AG09309 (cell line): ENCODE results near the gene GAMT.

Experiments
- DNase-seq: peaks from one replicate; pipeline ENCODE4 v3.0.0-alpha.2; 2010; ENCODE audit warnings: low read depth
- H3K4me3 ChIP-seq: 2 replicates; pipeline ENCODE4 v1.5.1; 2011; ENCODE audit warnings: mild to moderate bottlenecking, low read depth, low read length, moderate library complexity; ENCODE audit not compliant: control insufficient read depth
- TF ChIP-seq, protein P1 (sequence below): IDR thresholded peaks from 2 replicates; pipeline ENCODE4 v1.5.1; 2011; ENCODE audit warnings: mild to moderate bottlenecking, low read depth, low read length, inconsistent platforms; ENCODE audit not compliant: insufficient read depth, control insufficient read depth; ENCODE audit errors: missing control alignments

GAMT gene

GRCh38 chr19:1377176-1377964 lies 24.0 kb downstream of the GAMT start:
- H3K4me3 ChIP-seq, result no peak overlapping the region
- DNase-seq, result no peak
- TF ChIP-seq, protein P1, sequence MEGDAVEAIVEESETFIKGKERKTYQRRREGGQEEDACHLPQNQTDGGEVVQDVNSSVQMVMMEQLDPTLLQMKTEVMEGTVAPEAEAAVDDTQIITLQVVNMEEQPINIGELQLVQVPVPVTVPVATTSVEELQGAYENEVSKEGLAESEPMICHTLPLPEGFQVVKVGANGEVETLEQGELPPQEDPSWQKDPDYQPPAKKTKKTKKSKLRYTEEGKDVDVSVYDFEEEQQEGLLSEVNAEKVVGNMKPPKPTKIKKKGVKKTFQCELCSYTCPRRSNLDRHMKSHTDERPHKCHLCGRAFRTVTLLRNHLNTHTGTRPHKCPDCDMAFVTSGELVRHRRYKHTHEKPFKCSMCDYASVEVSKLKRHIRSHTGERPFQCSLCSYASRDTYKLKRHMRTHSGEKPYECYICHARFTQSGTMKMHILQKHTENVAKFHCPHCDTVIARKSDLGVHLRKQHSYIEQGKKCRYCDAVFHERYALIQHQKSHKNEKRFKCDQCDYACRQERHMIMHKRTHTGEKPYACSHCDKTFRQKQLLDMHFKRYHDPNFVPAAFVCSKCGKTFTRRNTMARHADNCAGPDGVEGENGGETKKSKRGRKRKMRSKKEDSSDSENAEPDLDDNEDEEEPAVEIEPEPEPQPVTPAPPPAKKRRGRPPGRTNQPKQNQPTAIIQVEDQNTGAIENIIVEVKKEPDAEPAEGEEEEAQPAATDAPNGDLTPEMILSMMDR, result no peak

- TF ChIP-seq, protein P1, result no peak
- no peak for DNase-seq
- H3K4me3 ChIP-seq, result no peak overlapping the region
Observed at GRCh38 chr19:1376415-1376805, 24.9 kb downstream of the GAMT start.

- TF ChIP-seq, protein P1, result no peak
- no peak overlapping the region for H3K4me3 ChIP-seq
- no peak for DNase-seq
Observed at GRCh38 chr19:1374250-1374577, 27.1 kb downstream of the GAMT start.

DNA sequence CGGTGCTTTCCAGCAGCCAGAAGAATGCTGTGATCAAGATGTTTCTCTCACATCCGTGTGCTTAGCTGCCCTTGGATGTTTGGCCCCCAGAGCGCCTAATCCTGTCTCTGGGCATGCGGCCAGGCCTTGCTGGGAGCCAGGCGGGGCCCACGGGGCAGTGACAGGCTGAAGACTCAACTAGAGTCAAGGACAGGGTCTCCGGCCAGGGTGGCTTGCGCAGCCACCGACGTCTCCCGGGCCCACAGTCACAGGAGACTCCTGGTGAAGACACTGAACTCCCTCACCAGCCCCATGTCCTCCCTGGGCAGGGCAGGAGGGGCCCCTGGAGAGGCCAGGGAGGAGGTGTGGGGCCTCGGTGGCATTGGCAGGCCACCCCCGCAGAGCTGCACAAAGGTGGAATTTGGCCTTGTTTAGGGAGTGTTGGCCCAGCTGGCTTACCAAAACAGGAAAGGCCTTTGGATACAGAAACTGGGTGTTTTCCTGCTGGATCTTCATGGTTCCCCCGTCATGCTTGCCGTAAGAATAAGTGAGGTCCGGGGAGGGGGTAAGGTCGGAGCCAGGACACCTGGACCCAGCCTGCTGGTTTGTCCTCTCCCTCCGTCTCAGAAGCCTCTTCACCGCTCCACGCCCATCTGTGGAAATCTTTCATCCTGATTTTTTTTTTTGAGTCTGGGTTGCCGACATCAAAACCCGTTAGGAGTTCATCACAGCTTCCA lies 27.6 kb downstream of the GAMT start:
- no peak overlapping the region for H3K4me3 ChIP-seq
- DNase-seq, result no peak
- TF ChIP-seq, protein P1, result no peak

DNA sequence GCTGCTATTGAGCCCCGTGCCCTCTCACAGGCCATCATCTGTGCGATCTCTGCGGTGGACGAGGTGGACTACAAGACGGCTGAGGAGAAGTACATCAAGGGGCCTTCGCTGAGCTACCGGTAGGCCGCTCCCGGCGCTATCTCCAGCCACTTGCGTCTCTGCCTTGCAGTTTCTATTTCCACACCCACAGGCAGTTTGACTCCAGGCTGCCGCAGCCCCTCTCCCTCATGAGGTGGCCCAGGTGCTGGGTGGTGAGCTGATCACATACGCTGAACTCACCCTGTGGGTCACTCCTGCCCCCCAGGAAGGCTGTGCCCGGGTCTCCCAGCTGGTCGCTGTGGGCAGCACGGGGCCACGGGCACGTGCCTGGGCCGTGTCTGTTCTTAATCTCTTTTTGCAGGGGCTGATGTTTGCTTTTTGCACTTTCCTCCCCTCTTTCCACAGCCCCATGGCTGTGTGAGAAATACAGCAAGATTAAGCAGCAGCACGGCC lies 28.3 kb downstream of the GAMT start:
- no peak overlapping the region for H3K4me3 ChIP-seq
- no peak for DNase-seq
- TF ChIP-seq, protein P1, result no peak

DNA sequence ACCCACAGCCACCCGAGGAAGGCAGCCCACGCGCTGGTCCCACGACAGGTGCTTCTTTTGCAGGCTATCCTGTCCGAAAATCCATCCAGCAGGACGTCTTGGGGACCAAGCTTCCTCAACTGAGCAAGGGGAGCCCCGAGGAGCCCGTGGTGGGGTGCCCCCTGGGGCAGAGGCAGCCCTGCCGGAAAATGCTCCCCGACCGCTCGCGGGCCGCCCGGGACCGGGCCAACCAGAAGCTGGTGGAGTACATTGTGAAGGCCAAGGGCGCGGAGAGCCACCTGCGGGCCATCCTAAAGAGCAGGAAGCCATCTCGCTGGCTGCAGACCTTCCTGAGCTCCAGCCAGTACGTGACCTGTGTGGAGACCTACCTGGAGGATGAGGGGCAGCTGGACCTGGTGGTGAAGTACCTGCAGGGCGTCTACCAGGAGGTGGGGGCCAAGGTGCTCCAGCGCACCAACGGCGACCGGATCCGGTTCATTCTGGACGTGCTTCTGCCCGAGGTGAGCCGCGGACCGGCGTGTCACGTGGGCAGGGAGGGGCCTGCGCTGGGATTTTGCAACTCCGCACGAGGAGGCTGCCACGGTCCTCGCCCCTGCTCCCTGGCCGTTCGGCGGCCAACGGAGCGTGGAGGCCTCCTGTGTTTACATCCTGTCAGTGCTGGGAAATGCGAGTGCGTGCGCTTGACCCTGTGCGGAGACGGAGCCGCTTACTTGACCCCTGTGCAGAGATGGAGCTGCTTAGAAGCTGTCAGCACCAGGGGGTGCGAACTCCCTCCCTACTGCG lies 30.6 kb downstream of the GAMT start:
- no peak for DNase-seq
- TF ChIP-seq, protein P1, result no peak
- H3K4me3 ChIP-seq, result no peak overlapping the region
